ENCODE data around the gene GPAT2. TPM values are rescaled to one million over a fixed set of nuclear protein-coding genes. Genes with fewer than 3 reads are reported as not detected.
"Not testable (repeated sequence)": the region's sequence is repeated elsewhere in the genome, so short reads cannot be mapped to it uniquely, and the experiment has no call there.

GPAT2 gene
- total RNA-seq, 1 donor from 2014 or later: not detected

DNA sequence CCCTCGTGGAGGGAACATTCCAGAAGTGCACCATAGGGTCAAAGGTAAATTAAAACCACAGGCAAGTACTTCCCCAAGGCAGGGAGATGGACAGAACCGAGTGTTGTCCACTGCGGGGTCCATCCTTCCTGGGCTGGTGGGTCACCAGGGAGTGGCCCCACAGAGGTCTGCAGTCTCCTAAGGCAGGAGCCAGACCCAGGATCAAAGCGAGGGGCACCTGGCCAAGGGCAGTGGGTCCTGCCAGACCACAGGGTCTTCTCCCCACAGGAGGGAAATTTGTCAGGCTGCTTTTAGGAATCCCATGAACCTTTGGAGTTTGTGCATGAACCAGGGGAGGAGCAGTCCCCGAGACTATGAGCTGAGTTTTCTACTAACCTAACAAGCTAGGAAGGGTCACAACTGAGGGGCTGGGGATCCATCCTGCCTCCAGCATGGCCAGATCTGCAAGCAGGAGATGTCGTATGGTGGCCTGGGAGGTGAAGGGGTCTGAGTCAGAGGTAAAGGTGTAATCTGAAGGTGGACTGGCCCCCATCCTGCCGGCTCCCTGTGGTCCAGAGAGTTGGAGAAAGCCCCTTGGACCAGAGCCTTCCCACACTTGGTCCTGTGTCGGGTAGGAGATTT lies 26.6 kb upstream of the GPAT2 start:
- not testable (repeated sequence) for H3K4me3 Mint-ChIP-seq (ENCODE audit: low read depth); DNase-seq (ENCODE audit: low spot score, unreplicated experiment); H3K9me3 Mint-ChIP-seq (ENCODE audit: low read depth); H3K27ac Mint-ChIP-seq; H3K36me3 Mint-ChIP-seq (ENCODE audit: insufficient read depth); H3K27me3 Mint-ChIP-seq; H3K4me1 Mint-ChIP-seq (ENCODE audit: low read depth)

DNA sequence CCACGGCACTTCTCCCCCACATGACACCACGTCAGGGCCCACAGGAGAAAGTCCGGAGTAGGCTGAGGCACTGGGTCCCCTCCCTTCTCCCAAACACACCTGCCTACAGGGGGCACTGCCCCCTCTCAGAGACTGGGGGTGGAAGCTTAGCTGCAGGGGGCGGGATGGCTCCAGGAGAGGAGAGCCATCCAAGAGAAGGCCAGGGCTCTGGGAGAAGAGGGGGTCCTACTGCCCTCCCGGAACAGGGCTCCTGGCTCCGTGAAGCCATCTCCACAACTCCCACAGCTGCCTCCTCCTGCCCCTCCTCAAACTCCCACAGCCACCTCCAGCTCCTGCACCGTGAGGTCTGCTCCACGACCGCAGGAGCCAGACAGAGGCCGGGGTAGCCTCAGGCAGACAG lies 25.6 kb upstream of the GPAT2 start:
- H3K9me3 Mint-ChIP-seq (ENCODE audit: low read depth); H3K36me3 Mint-ChIP-seq (ENCODE audit: insufficient read depth); DNase-seq (ENCODE audit: low spot score, unreplicated experiment); H3K4me3 Mint-ChIP-seq (ENCODE audit: low read depth); H3K27ac Mint-ChIP-seq; H3K27me3 Mint-ChIP-seq; H3K4me1 Mint-ChIP-seq (ENCODE audit: low read depth): not testable (repeated sequence)

DNA sequence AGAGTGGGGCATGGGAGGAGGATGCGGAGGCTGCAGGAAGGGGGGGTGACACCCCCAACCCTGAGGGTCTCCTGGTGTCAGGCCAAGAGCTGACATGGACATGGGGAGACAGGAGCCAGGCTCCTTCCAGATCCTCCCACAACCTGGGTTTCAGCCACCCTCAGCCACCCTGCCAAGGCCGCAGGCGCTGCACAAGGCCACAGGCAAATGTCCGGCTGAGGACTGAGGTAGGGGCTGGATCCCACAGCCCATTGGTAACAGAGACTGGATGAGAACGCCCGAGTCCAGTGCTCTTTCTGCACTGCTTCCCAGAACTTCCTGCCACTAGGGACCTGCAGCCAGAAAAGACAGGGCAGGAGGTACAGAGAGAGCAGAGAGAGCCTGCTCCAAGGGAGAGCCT lies 24.7 kb upstream of the GPAT2 start:
- DNase-seq (ENCODE audit: low spot score, unreplicated experiment); H3K27ac Mint-ChIP-seq; H3K9me3 Mint-ChIP-seq (ENCODE audit: low read depth); H3K4me1 Mint-ChIP-seq (ENCODE audit: low read depth); H3K27me3 Mint-ChIP-seq; H3K4me3 Mint-ChIP-seq (ENCODE audit: low read depth); H3K36me3 Mint-ChIP-seq (ENCODE audit: insufficient read depth): not testable (repeated sequence)

DNA sequence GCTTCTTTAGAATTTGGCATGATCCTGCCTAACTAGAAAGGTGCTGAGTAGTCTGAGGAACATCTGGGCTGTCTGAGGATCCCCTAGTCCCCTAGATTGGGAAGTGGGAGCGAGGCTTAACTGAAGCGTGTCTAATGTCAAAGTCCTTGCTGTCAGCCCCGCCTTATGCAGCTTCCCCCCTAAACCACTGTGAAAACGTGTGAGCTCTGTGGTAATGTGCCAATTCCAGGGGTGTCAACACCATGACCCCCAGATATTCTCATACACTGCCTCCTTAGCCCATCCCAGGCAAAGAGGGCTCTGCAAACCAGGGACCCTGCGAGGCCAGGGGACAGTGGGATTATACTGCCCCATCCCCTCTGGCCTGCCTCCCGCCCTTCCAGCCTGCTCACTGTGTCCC lies 21.1 kb upstream of the GPAT2 start:
- DNase-seq (ENCODE audit: low spot score, unreplicated experiment); H3K27ac Mint-ChIP-seq; H3K36me3 Mint-ChIP-seq (ENCODE audit: insufficient read depth); H3K9me3 Mint-ChIP-seq (ENCODE audit: low read depth); H3K27me3 Mint-ChIP-seq; H3K4me1 Mint-ChIP-seq (ENCODE audit: low read depth); H3K4me3 Mint-ChIP-seq (ENCODE audit: low read depth): not testable (repeated sequence)

DNA sequence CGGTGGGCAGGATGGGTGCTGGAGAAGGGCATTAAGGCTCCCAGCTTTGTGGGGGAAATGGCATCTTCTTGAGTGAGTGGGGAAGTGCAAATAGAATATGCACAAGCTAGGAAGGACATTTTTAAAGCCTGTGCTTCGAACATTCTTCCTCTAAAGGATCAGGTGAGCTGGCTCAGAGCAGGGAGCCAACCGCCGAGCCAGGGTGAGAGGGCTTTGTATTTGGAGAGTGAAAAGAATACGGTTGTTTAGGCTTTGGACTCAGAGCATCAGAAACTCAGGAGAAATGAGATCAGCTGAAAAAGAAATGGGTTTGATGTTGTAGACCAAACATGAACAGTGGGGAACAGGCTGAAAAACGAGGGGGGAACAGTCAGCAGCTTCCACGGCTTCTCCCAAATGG lies 19.8 kb upstream of the GPAT2 start:
- H3K4me3 Mint-ChIP-seq (ENCODE audit: low read depth); H3K27me3 Mint-ChIP-seq; H3K27ac Mint-ChIP-seq: not testable (repeated sequence)

DNA sequence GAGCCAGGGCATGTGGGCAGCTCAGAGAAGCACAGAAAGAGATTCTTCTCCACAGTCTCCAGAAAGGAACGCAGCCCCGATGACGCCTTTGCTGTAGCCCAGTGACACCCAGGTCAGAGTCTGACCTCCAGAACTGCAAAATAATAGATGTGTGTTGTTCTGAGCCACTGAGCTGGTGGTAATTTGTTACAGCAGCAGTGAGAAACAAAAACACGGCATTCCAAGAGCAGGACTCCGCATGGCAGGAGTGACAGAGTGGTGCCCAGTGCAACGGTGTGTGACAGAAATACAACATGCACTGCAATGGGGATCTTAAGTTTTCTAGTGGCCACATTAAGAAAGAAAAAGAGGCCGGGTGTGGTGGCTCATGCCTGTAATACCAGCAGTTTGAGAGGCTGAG lies 18.7 kb upstream of the GPAT2 start:
- not testable (repeated sequence) for DNase-seq (ENCODE audit: low spot score, unreplicated experiment); H3K4me3 Mint-ChIP-seq (ENCODE audit: low read depth); H3K27ac Mint-ChIP-seq; H3K27me3 Mint-ChIP-seq; H3K9me3 Mint-ChIP-seq (ENCODE audit: low read depth); H3K36me3 Mint-ChIP-seq (ENCODE audit: insufficient read depth); H3K4me1 Mint-ChIP-seq (ENCODE audit: low read depth)

More for the DNA sequence above, 19.8 kb upstream of the GPAT2 start:
- H3K9me3 Mint-ChIP-seq (ENCODE audit: low read depth); H3K36me3 Mint-ChIP-seq (ENCODE audit: insufficient read depth); DNase-seq (ENCODE audit: low spot score, unreplicated experiment); H3K4me1 Mint-ChIP-seq (ENCODE audit: low read depth): not testable (repeated sequence)

DNA sequence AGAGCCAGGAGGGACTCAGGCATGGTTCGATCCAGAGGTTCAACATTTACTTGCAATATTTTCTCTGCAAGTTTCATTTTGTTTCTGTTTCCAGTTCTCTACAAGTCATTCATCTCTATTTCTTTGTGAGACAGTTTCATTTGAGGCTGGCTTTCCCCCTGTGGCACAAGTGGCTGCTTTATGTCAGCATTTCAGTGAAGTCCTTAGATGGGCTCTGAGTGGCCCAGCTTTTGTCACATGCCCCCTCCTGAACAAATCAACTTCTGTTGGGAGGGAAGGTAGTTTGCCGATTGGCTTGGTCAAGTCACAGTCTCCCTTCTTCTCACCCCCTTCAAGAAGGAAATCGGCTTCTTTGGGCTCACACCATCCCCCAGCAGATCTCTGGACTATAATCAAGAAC lies 17.9 kb upstream of the GPAT2 start:
- not testable (repeated sequence) for H3K36me3 Mint-ChIP-seq (ENCODE audit: insufficient read depth); DNase-seq (ENCODE audit: low spot score, unreplicated experiment); H3K4me1 Mint-ChIP-seq (ENCODE audit: low read depth); H3K27me3 Mint-ChIP-seq; H3K9me3 Mint-ChIP-seq (ENCODE audit: low read depth); H3K4me3 Mint-ChIP-seq (ENCODE audit: low read depth); H3K27ac Mint-ChIP-seq

DNA sequence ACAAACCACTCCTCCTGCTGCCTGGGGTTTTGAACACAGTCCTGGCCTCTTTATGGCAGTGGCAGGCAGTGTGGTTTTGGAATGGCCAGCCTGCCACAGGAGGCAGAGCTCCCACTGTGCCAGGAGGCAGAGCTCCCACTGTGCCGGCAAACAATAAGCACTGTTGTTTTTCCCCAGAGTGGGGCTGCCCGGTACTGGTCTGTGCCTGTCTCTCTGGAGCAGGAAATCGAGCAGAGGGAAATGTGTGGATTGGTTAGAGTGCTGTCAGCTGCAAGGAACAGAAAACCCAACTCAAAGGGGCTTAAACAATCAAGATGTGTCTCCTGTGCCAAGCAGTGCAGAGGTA lies 15.2 kb upstream of the GPAT2 start:
- H3K9me3 Mint-ChIP-seq (ENCODE audit: low read depth); H3K27ac Mint-ChIP-seq; H3K4me3 Mint-ChIP-seq (ENCODE audit: low read depth); H3K27me3 Mint-ChIP-seq; H3K4me1 Mint-ChIP-seq (ENCODE audit: low read depth); H3K36me3 Mint-ChIP-seq (ENCODE audit: insufficient read depth); DNase-seq (ENCODE audit: low spot score, unreplicated experiment): not testable (repeated sequence)

DNA sequence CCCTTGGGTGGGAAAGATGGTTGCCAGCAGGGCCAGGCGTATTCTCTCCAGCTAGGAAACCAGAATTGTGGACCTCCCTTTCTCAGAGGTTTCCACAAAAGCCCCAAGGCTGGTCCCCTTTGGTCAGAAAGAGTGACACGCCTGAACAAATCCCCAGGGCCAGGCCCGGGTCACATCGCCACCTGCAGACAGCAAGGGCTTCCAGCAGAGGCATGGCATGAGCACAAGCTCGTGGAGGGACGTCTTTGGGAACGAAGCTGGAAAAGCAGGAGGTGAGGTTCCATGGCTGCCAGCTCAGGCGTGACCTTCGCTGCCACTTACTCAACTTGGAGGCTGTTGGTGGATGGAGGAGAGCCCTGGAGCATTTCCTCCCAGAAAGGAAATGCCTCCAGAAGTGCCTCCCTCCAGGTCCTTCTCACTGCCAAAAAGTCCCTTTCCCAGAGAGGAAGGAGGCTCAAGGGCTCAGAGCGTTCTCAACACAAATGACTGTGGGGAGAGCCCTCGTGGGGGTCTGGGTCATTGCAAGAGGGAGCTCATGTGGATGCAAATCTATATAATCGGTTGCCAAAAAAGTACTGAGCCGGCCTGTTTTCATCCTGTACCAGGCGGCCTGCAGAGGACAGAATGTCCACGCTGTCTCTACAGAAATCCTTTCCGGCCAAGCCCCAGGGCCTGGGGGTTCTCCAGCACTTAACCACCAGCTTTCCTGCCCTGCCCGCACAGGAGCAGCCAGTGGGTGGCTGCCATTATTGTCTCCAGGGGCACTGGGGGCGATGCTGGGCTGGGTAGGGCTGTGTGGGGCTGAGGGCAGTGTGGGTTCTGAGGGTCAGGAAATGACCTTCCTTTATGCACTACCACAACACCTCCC lies 14.6 kb upstream of the GPAT2 start:
- H3K27me3 Mint-ChIP-seq; H3K4me1 Mint-ChIP-seq (ENCODE audit: low read depth); H3K27ac Mint-ChIP-seq; H3K36me3 Mint-ChIP-seq (ENCODE audit: insufficient read depth); H3K4me3 Mint-ChIP-seq (ENCODE audit: low read depth); DNase-seq (ENCODE audit: low spot score, unreplicated experiment); H3K9me3 Mint-ChIP-seq (ENCODE audit: low read depth): not testable (repeated sequence)
- TF ChIP-seq, protein P1, sequence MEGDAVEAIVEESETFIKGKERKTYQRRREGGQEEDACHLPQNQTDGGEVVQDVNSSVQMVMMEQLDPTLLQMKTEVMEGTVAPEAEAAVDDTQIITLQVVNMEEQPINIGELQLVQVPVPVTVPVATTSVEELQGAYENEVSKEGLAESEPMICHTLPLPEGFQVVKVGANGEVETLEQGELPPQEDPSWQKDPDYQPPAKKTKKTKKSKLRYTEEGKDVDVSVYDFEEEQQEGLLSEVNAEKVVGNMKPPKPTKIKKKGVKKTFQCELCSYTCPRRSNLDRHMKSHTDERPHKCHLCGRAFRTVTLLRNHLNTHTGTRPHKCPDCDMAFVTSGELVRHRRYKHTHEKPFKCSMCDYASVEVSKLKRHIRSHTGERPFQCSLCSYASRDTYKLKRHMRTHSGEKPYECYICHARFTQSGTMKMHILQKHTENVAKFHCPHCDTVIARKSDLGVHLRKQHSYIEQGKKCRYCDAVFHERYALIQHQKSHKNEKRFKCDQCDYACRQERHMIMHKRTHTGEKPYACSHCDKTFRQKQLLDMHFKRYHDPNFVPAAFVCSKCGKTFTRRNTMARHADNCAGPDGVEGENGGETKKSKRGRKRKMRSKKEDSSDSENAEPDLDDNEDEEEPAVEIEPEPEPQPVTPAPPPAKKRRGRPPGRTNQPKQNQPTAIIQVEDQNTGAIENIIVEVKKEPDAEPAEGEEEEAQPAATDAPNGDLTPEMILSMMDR (IDR thresholded peaks at IDR 0.05; ENCODE audit: unreplicated experiment): peak; percentile 8

DNA sequence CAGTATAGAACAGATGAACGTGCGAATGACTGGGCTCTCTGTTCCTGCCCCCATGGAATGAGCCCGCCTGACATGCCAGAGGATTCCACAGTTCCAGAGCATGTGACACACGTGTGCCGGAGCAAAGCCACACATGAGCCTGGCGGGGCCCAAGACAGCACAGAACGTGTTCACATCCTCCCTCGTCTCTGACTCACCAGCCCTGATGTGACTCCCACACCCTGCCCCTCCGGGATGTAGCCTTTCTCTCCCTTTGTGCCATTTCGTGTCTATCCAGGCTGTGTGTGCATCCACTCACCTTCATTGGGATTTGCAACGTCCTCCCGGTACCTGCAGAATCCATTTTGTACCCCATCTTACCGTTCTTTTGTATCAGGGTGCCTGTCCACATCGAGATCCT lies 838 bp upstream of the GPAT2 start:
- not testable (repeated sequence) for H3K4me1 Mint-ChIP-seq (ENCODE audit: low read depth); H3K36me3 Mint-ChIP-seq (ENCODE audit: insufficient read depth); H3K27ac Mint-ChIP-seq

DNA sequence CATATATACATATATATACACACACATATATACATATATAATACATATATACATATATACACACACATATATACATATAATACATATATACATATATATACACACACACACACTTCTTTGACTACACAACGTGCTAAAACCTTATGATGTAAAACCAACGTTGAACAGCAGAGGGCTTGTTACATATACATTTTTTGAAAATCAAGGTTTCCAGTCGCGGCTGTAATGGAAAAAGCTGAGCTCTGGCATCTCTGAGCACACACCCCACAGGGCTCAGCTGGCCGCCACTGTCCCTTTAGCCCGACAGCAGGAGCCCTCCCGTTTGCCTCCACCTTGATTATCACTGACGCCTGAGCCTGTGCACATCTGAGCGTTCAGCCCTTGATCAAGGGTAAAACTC lies 719 bp downstream of the GPAT2 start:
- H3K36me3 Mint-ChIP-seq (ENCODE audit: insufficient read depth); H3K27me3 Mint-ChIP-seq; H3K4me1 Mint-ChIP-seq (ENCODE audit: low read depth); H3K4me3 Mint-ChIP-seq (ENCODE audit: low read depth); H3K9me3 Mint-ChIP-seq (ENCODE audit: low read depth); DNase-seq (ENCODE audit: low spot score, unreplicated experiment); H3K27ac Mint-ChIP-seq: not testable (repeated sequence)

More for the DNA sequence above, 838 bp upstream of the GPAT2 start:
- not testable (repeated sequence) for H3K9me3 Mint-ChIP-seq (ENCODE audit: low read depth); H3K4me3 Mint-ChIP-seq (ENCODE audit: low read depth); DNase-seq (ENCODE audit: low spot score, unreplicated experiment); H3K27me3 Mint-ChIP-seq

DNA sequence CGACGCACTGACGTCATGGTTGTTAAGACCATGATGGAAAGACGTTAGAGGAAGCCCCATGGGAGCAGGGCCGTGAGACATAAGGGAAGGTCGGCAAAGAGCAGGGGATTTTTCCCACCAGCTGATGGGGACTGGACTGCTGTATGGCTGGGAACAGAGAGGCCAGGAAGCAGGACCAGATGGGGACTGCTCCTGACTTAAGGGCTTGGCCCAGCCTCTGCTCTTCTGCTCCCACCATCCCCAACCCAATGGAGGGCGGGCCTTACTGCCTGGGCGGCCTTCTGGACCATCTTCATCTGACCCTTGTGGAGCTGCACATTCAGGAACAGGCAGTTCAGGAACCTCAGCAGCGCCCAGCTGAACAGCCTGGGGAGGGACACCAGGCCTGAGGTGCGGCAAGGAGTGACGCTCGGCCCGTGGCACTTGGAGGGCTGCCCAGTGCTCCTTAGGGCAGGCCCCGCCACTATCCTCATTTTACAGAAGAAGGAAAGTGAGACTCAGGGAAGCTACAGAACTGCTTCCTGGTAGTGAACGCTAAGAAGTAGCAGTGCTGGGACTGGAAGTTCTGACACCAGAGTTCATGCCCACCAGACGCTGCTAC lies 6.9 kb downstream of the GPAT2 start:
- H3K4me1 Mint-ChIP-seq (ENCODE audit: low read depth); H3K27ac Mint-ChIP-seq; H3K36me3 Mint-ChIP-seq (ENCODE audit: insufficient read depth): not testable (repeated sequence)

More for the DNA sequence above, 6.9 kb downstream of the GPAT2 start:
- not testable (repeated sequence) for H3K9me3 Mint-ChIP-seq (ENCODE audit: low read depth); H3K27me3 Mint-ChIP-seq; DNase-seq (ENCODE audit: low spot score, unreplicated experiment); H3K4me3 Mint-ChIP-seq (ENCODE audit: low read depth)
